ENCODE data around the gene CHAT. TPM values are rescaled to one million over a fixed set of nuclear protein-coding genes. Genes with fewer than 3 reads are reported as not detected.

CHAT gene
- total RNA-seq, 2 donors from 2014 or later = not detected

DNA sequence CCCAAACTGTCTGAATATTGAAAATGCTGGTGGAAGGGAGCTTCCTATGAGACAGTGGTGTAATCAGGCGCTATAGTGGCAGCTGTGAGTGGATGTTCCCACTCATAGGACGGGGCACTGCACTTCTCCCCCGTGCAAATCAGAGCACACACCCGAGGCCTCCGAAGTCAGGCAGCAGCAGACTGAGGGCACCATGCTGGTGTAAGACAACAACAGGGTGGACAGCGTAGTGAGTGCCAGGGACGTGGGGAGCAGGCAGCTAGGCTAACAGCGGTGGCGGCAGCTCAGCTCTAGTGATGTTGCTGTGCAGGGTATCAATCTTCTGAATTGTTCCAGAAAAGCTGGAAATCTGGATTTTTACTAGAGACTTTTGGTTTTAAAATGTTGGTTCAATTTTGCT lies 84.8 kb downstream of the CHAT start:
- DNase-seq (ENCODE audit: low spot score in 2 of 2) (no peak), ATAC-seq (no peak)
- Mint-ChIP-seq H3K27ac (no peak overlapping the region), H3K9me3 (no peaks in the 10 kb centered on the region), H3K36me3 (no peaks in the 10 kb centered on the region)

GRCh38 chr10:49700211-49700610 lies 86.4 kb downstream of the CHAT start:
- Mint-ChIP-seq H3K27ac (no peak overlapping the region), H3K36me3 (no peaks in the 10 kb centered on the region), H3K9me3 (no peaks in the 10 kb centered on the region)
- no peak for DNase-seq (ENCODE audit: low spot score in 2 of 2)
- no peak for ATAC-seq

GRCh38 chr10:49700997-49701396 lies 87.2 kb downstream of the CHAT start:
- ATAC-seq (no peak), DNase-seq (ENCODE audit: low spot score in 2 of 2) (no peak)
- no peaks in the 10 kb centered on the region for H3K36me3 Mint-ChIP-seq
- no peaks in the 10 kb centered on the region for H3K9me3 Mint-ChIP-seq
- no peak overlapping the region for H3K27ac Mint-ChIP-seq

DNA sequence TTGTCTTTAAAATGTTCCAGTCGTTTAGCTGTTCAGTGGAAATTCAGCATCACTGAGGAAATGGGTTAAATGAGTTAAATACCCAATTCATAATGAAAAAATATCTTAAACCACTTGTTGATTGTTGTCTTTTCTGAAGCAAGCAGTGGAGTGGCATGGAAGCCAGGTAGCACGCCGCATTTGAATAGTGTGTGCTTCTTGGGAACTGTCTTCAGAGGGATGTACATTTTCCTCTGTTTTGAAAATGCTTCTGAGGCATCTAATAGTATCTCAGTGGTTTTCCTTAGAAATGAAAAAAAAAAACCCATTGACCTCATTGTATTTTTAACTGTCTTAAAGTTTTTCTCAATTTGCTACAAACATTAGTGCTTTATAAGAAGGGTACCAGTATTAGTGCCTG lies 93.7 kb downstream of the CHAT start:
- Mint-ChIP-seq H3K27ac (no peak overlapping the region), H3K9me3 (no peaks in the 10 kb centered on the region), H3K36me3 (no peaks in the 10 kb centered on the region)
- DNase-seq (ENCODE audit: low spot score in 2 of 2) = no peak
- no peak for ATAC-seq

DNA sequence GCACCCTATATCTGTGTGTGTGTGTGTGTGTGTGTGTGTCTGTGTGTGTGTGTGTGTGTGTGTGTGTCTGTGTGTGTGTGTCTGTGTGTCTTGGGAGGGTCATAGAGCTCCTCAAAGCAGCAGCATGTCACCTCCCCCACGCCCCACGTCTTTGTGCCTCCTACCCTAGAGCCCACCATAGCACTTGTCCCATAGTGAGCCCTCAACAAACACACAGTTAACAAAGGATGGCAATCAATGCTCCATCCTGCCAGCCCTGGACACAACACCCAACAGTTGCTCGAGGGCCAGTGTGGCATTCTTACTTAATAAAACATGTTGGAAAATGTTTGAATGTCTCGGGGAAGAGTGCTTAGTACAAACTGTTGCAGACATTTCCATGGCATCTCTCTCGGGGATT lies 96.1 kb downstream of the CHAT start:
- H3K36me3 Mint-ChIP-seq = no peaks in the 10 kb centered on the region
- no peak for ATAC-seq

GRCh38 chr10:49710966-49711365 lies 97.1 kb downstream of the CHAT start:
- Mint-ChIP-seq H3K27ac (no peak overlapping the region), H3K9me3 (peaks cover 0 to 4% of the 10 kb centered on the region in 2 donors), H3K36me3 (no peaks in the 10 kb centered on the region)
- ATAC-seq = no peak
- DNase-seq (ENCODE audit: low spot score in 2 of 2) = no peak

More for the DNA sequence above, 96.1 kb downstream of the CHAT start:
- H3K27ac Mint-ChIP-seq = no peak overlapping the region
- DNase-seq (ENCODE audit: low spot score in 2 of 2) = no peak
- peaks cover 0 to 4% of the 10 kb centered on the region in 2 donors for H3K9me3 Mint-ChIP-seq

GRCh38 chr10:49711481-49711880 lies 97.6 kb downstream of the CHAT start:
- H3K36me3 Mint-ChIP-seq = no peaks in the 10 kb centered on the region
- H3K27ac Mint-ChIP-seq = no peak overlapping the region
- peaks cover 0 to 4% of the 10 kb centered on the region in 2 donors for H3K9me3 Mint-ChIP-seq
- ATAC-seq = no peak
- DNase-seq (ENCODE audit: low spot score in 2 of 2) = no peak

DNA sequence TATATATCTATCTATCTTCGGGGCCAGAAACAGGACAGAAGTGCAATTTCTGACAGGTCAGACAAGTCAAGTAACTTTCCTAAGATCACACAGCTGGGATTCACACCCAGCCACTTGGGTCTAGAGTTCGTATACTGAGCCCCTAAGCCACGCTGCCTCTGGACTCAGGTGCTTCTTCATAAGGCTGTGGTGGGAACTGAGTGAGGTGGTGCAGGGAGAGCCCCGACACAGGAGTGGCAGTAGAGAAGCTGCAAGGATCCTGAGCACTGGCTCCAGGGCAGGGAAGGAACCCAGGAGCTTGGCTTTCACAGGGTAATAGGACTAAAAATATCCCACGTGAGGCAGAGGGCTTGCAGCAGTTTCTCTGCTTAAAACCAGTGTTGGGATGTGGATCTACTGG lies 99.4 kb downstream of the CHAT start:
- peaks cover 0 to 8% of the 10 kb centered on the region in 2 donors for H3K9me3 Mint-ChIP-seq
- no peaks in the 10 kb centered on the region for H3K36me3 Mint-ChIP-seq

More for the DNA sequence above, 99.4 kb downstream of the CHAT start:
- no peak overlapping the region for H3K27ac Mint-ChIP-seq
- no peak for ATAC-seq
- DNase-seq (ENCODE audit: low spot score in 2 of 2) = no peak

Other genes with a start within 250 kb of the CHAT start
- not detected for gene DRGX, start 217.9 kb upstream of the CHAT start, total RNA-seq
- gene ERCC6, start 74.9 kb upstream of the CHAT start, total RNA-seq = 10 to 100 TPM; 31.7 to 36.2 TPM
- gene SLC18A3, start 3.7 kb upstream of the CHAT start, total RNA-seq = not detected
- not detected for gene C10orf53, start 65.6 kb downstream of the CHAT start, total RNA-seq
- under 1 TPM; 0.14 to 0.27 TPM for gene OGDHL, start 148.3 kb downstream of the CHAT start, total RNA-seq